ENCODE measurements around the gene TAF8. TPM values are rescaled to one million over a fixed set of nuclear protein-coding genes. Genes with fewer than 3 reads are reported as not detected.
"Not testable (repeated sequence)": the region's sequence is repeated elsewhere in the genome, so short reads cannot be mapped to it uniquely, and the experiment has no call there.

The TAF8 gene
- total RNA-seq, 1 donor from 2014 or later, result 21.9 TPM

- DNase-seq (ENCODE audit: low spot score), result no peak
- Mint-ChIP-seq H3K27me3 (ENCODE audit: unreplicated experiment) (no peaks in the 10 kb centered on the region), H3K9me3 (ENCODE audit: unreplicated experiment) (no peaks in the 10 kb centered on the region), H3K27ac (ENCODE audit: unreplicated experiment) (no peak overlapping the region), H3K4me3 (ENCODE audit: unreplicated experiment) (no peak overlapping the region), H3K4me1 (ENCODE audit: unreplicated experiment) (peaks cover 20% of the 10 kb centered on the region), H3K36me3 (ENCODE audit: low read depth, unreplicated experiment) (peaks cover 4% of the 10 kb centered on the region)
- TF ChIP-seq CTCF (IDR thresholded peaks at IDR 0.05; ENCODE audit: unreplicated experiment), result no peak
These were observed 21.1 kb upstream of the TAF8 start for GRCh38 chr6:42029062-42029685.

- H3K27me3 Mint-ChIP-seq (ENCODE audit: unreplicated experiment), result no peaks in the 10 kb centered on the region
- no peaks in the 10 kb centered on the region for H3K9me3 Mint-ChIP-seq (ENCODE audit: unreplicated experiment)
- H3K4me3 Mint-ChIP-seq (ENCODE audit: unreplicated experiment), result no peak overlapping the region
- no peak for TF ChIP-seq CTCF (IDR thresholded peaks at IDR 0.05; ENCODE audit: unreplicated experiment)
- H3K27ac Mint-ChIP-seq (ENCODE audit: unreplicated experiment), result no peak overlapping the region
- H3K36me3 Mint-ChIP-seq (ENCODE audit: low read depth, unreplicated experiment), result peaks cover 4% of the 10 kb centered on the region
- DNase-seq (ENCODE audit: low spot score), result no peak
- peaks cover 20% of the 10 kb centered on the region for H3K4me1 Mint-ChIP-seq (ENCODE audit: unreplicated experiment)
These were observed 20.4 kb upstream of the TAF8 start for GRCh38 chr6:42029881-42030280.

- H3K4me3 Mint-ChIP-seq (ENCODE audit: unreplicated experiment), result peak overlapping the region; percentile 59
- H3K9me3 Mint-ChIP-seq (ENCODE audit: unreplicated experiment), result no peaks in the 10 kb centered on the region
- TF ChIP-seq CTCF (IDR thresholded peaks at IDR 0.05; ENCODE audit: unreplicated experiment), result no peak
- H3K4me1 Mint-ChIP-seq (ENCODE audit: unreplicated experiment), result peaks cover 20% of the 10 kb centered on the region
- H3K36me3 Mint-ChIP-seq (ENCODE audit: low read depth, unreplicated experiment), result peaks cover 4% of the 10 kb centered on the region
- no peak for DNase-seq (ENCODE audit: low spot score)
- H3K27ac Mint-ChIP-seq (ENCODE audit: unreplicated experiment), result no peak overlapping the region
- H3K27me3 Mint-ChIP-seq (ENCODE audit: unreplicated experiment), result no peaks in the 10 kb centered on the region
These were observed 19.5 kb upstream of the TAF8 start for GRCh38 chr6:42030585-42031506.

GRCh38 chr6:42032366-42032765, 18.0 kb upstream of the TAF8 start:
- peaks cover 20% of the 10 kb centered on the region for H3K4me1 Mint-ChIP-seq (ENCODE audit: unreplicated experiment)
- no peaks in the 10 kb centered on the region for H3K27me3 Mint-ChIP-seq (ENCODE audit: unreplicated experiment)
- TF ChIP-seq CTCF (IDR thresholded peaks at IDR 0.05; ENCODE audit: unreplicated experiment), result no peak
- no peaks in the 10 kb centered on the region for H3K9me3 Mint-ChIP-seq (ENCODE audit: unreplicated experiment)
- DNase-seq (ENCODE audit: low spot score), result no peak
- H3K27ac Mint-ChIP-seq (ENCODE audit: unreplicated experiment), result no peak overlapping the region
- H3K36me3 Mint-ChIP-seq (ENCODE audit: low read depth, unreplicated experiment), result peaks cover 4% of the 10 kb centered on the region
- no peak overlapping the region for H3K4me3 Mint-ChIP-seq (ENCODE audit: unreplicated experiment)

GRCh38 chr6:42037669-42038068, 12.7 kb upstream of the TAF8 start:
- H3K27ac Mint-ChIP-seq (ENCODE audit: unreplicated experiment); H3K27me3 Mint-ChIP-seq (ENCODE audit: unreplicated experiment); H3K36me3 Mint-ChIP-seq (ENCODE audit: low read depth, unreplicated experiment); H3K9me3 Mint-ChIP-seq (ENCODE audit: unreplicated experiment); DNase-seq (ENCODE audit: low spot score); H3K4me3 Mint-ChIP-seq (ENCODE audit: unreplicated experiment): not testable (repeated sequence)
- peaks cover 16% of the 10 kb centered on the region for H3K4me1 Mint-ChIP-seq (ENCODE audit: unreplicated experiment)
